RCC 7860 (cell line): ENCODE data around the gene PANX1.

Source experiments
- DNase-seq: peaks from one replicate; pipeline ENCODE4 v3.0.0-alpha.2; 2015; ENCODE audit warnings: low spot score
- FAIRE-seq: peaks from 2 replicates; lab custom pipeline; 2012; peaks lifted over from hg19 to GRCh38; lab: Jason Lieb, UNC

PANX1 gene

GRCh38 chr11:94183251-94183885 is 54.7 kb downstream of the PANX1 start:
- FAIRE-seq (no peak), DNase-seq (no peak)

GRCh38 chr11:94183886-94184264 is 55.2 kb downstream of the PANX1 start:
- DNase-seq (no peak), FAIRE-seq (no peak)

- FAIRE-seq (no peak), DNase-seq (no peak)
Measured at GRCh38 chr11:94184362-94184761, 55.7 kb downstream of the PANX1 start.

- FAIRE-seq (no peak), DNase-seq (no peak)
Measured at GRCh38 chr11:94184846-94185245, 56.2 kb downstream of the PANX1 start.

GRCh38 chr11:94185416-94186084 is 56.9 kb downstream of the PANX1 start:
- no peak for FAIRE-seq

GRCh38 chr11:94186342-94187203 is 57.9 kb downstream of the PANX1 start:
- FAIRE-seq (no peak), DNase-seq (no peak)

More at GRCh38 chr11:94185416-94186084, 56.9 kb downstream of the PANX1 start:
- DNase-seq: no peak

GRCh38 chr11:94193288-94193687 is 64.6 kb downstream of the PANX1 start:
- DNase-seq (no peak), FAIRE-seq (no peak)

GRCh38 chr11:94194712-94195111 is 66.1 kb downstream of the PANX1 start:
- DNase-seq: no peak
- FAIRE-seq: no peak

- no peak for DNase-seq
- FAIRE-seq: no peak
Measured at GRCh38 chr11:94196363-94196762, 67.7 kb downstream of the PANX1 start.

GRCh38 chr11:94198718-94199117 is 70.1 kb downstream of the PANX1 start:
- no peak for FAIRE-seq

GRCh38 chr11:94199136-94200130 is 70.8 kb downstream of the PANX1 start:
- FAIRE-seq (no peak), DNase-seq (no peak)

More at GRCh38 chr11:94198718-94199117, 70.1 kb downstream of the PANX1 start:
- DNase-seq: no peak

GRCh38 chr11:94201004-94201465 is 72.4 kb downstream of the PANX1 start:
- DNase-seq (peak; percentile 53), FAIRE-seq (no peak)

- no peak for DNase-seq
- no peak for FAIRE-seq
Measured at GRCh38 chr11:94203070-94203469, 74.4 kb downstream of the PANX1 start.

- DNase-seq: no peak
- no peak for FAIRE-seq
Measured at GRCh38 chr11:94211261-94211830, 82.7 kb downstream of the PANX1 start.

GRCh38 chr11:94212898-94213297 is 84.3 kb downstream of the PANX1 start:
- DNase-seq (no peak), FAIRE-seq (no peak)

- DNase-seq (no peak), FAIRE-seq (no peak)
Measured at GRCh38 chr11:94217705-94218104, 89.1 kb downstream of the PANX1 start.

GRCh38 chr11:94218372-94218771 is 89.7 kb downstream of the PANX1 start:
- no peak for DNase-seq
- FAIRE-seq: no peak

GRCh38 chr11:94219771-94220170 is 91.1 kb downstream of the PANX1 start:
- FAIRE-seq: no peak
- no peak for DNase-seq

- FAIRE-seq: no peak
- no peak for DNase-seq
Measured at GRCh38 chr11:94224078-94224477, 95.4 kb downstream of the PANX1 start.
